ENCODE results near the gene FAM174C. TPM values are rescaled to one million over a fixed set of nuclear protein-coding genes. Genes with fewer than 3 reads are reported as not detected.
"Not testable (repeated sequence)": the region's sequence is repeated elsewhere in the genome, so short reads cannot be mapped to it uniquely, and the experiment has no call there.

Gene FAM174C
- total RNA-seq, 1 donor from 2014 or later: 96.6 TPM

DNA sequence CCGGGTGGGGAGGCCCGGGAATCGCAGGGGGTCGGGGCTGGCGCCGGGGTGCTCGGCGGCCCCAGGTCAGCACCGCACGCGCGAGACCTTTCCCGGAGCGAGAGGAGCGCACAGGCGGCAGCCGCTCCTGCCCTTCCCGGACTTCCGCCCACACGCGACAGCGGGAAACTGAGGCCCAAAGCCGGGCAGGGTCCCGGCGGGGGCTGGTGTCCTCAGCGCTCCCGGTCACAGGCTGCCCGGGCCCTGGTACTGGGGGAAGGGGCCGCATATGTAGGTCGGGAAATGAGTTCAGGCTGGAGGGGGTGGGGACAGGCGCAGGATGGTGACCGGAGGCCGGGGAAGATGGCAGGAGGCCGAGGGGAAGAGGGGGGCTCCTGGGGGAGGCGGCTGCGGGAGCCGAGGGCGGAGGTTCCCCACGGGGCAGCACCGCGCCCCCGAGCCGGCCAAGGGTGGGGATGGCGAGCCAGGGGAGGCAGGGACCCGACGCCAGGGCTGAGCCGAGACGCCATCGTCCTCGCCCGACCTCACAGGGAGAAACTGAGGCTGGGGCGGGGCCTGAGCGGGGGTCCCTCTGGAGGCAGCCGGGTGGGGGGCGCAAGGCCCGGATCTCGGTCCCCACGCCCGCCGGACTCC is 38.2 kb upstream of the FAM174C start:
- DNase-seq (ENCODE audit: extremely low read depth, low read depth, low spot score): no peak

DNA sequence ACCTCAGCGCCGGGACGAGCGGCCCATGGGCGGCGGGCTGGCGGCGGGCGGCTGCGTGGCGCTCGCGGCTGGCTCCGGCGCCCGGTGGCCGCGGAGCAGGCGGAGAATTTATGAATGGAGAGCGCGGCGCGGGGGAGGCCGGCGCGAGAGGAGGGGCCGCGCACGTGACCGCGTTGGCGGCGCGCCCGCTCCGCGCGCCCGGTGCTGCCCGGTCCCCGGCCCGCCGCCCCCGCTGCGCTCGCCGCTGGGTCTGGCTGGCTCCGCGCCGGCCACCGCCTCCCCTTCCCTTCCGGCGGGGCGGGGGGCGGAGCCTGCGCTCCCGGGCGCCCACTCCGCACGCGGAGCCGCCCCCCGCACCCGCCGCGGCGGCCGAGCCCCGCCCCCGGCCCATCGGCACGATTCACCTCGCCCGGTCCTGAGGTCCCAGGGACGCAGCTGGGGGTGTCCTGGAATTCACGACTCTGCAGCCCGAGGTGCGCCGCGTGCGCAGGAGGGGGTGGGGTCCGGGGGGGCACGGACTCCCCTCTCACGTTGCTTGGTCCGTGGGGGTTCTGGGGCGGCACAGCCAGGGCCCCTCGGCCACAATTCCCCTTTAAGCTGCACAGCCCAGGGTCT is 37.5 kb upstream of the FAM174C start, which contains the start of gene CBARP:
TSS of gene CBARP (minus strand) at position 252 of the 615 bp plus-strand sequence. CDS start 1,905 bp downstream, outside the sequence.
- no peak for DNase-seq (ENCODE audit: extremely low read depth, low read depth, low spot score)

DNA sequence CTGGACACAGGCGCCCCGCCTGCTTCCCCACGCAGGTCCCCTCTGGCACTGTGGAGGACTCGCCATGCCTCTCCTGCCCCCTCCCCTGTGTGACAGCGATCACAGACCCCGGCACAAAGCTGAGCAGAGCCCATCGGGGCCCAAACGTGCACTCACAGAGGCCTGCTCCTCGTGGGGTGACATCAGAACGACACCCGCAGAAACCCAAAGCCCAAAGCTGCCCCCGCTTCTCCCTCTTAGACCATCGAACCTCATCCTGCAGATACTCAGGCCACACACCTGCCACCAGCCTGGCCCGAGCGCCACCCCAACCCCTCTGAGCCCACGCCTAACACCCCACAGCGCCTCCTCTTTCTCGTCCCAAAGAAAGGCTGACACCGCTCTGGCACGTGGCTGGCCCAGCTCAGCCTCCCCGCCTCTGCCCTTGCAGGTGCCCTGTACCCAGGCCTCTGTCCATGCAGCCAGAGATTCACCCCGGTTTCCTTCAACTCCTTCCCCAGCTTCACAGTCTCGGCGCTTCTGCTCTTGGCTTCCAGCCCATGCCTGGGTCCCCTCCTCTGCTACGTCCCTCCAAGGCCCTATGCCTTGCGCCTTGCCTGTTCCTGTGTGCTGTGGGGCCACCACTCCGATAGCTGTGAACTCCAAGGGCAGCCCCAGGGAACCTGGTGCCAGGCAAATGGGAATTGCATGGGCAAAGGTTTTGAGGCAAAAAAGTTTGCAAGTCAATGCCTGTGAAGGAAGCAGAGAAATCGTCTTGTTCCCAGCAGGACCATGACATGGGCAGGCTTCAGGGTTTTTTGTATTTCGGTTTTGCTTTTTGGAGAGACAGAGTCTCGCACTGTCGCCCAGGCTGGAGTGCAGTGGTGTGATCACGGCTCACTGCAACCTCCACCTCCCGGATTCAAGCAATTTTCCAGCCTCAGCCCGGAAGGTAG is 36.7 kb upstream of the FAM174C start:
- DNase-seq (ENCODE audit: extremely low read depth, low read depth, low spot score): no peak

DNA sequence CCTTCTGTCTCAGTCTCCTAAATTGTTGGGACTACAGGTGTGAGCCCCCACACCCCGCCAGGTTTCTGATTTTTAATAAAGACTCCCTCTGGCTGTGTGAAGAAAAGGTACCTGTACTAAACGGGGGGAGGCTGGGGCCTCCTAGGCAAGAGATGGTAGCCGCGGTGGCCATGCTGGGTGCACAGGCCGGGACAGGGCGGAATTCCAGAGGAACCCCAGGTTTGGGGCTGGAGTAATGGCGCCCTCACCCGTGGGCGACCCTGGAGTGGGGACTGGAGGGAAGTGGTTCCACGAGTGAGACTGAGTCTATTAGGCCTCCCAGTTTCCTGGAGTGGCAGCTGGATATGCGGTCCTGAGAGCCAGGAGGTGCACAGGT is 35.9 kb upstream of the FAM174C start:
- DNase-seq (ENCODE audit: extremely low read depth, low read depth, low spot score): no peak

DNA sequence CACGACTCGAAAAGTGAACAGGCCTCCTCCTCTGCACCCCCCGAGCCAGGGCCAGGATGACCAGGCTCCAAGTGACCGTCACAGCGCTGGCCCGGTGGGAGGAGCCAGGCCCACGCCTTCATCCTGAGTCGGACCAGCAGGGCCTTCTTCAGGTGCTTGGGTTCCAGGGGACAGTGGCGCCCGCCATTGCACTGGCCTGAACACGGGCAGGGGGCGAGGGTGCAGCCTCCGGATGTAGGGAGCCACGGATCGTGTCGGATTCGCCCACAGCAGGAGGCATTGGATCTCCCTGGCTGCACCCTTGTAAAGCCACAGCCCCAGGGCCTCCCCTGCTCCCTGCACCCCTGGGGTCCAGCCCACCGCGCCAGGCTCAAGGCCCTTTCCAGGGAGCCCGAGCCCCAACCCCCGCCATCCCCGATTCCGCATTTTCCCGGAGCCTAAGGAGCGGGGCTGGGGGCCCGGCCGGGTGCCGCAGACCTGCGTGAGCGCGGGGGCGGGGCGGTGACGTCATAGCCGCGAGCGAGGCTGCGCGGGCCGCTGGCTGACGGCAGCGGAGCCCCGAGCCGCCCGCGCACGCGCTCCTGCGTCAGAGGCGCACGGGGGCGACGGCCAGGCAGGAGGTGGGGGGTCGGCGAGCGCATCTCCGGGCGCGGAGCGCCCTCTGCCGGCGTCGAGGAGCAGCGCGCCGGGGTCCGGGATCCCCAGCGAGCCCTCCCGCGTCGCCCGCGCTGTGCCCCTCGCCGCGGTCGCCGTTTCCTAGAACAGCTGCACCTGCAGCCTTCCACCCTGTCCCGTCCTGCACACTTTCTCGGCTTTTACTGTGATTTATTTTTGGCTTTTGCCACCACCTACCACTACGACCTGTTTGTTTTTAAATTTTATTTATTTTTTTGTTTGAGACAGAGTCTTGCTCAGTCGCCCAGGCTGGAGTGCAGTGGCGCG is 35.3 kb upstream of the FAM174C start:
- DNase-seq (ENCODE audit: extremely low read depth, low read depth, low spot score): no peak

DNA sequence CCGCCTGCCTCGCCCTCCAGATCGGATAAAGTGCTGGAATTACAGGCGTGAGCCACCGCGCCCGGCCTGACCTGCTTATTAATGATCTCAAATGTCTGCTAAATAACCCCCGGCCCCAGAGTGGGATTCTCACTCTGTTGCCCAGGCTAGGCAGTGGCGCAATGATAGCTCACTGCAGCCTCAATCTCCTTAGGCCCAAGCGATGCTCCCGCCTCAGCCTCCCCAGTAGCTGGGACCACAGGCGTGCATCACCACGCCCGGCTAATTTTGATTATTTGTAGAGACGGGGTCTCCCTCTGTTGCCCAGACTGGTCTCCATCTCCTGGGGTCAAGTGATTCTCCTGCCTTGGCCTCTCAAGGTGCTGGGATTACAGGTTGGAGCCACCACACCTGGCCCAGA is 34.4 kb upstream of the FAM174C start:
- DNase-seq (ENCODE audit: extremely low read depth, low read depth, low spot score): no peak

DNA sequence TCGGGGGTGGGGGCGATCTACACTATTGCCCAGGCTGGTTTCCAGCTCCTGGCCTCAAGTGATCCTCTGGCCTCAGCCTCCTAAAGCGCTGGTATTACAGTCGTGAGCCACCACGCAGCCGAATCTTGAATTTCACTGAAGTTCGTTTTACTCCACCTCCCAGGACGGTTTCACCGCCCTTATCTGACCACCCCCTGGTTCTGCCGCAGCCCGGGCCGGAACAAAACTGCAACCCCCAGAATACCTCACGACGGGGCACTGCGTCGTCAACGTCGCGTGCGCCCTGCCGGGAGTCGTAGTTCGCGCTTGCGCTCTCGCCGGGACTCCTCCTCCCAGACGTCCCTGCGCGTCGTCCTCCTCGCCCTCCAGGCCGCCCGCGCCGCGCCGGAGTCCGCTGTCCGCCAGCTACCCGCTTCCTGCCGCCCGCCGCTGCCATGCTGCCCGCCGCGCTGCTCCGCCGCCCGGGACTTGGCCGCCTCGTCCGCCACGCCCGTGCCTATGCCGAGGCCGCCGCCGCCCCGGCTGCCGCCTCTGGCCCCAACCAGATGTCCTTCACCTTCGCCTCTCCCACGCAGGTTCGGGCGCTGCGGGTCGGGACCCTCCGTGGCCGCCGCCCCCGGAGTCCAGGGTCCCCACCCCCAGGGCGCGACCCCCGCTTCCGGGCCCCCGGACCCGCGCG is 33.8 kb upstream of the FAM174C start, which contains the start of gene ATP5F1D:
TSS of gene ATP5F1D (plus strand) at position 335 of the 679 bp plus-strand sequence. CDS start at position 435, 100 bp downstream.
- no peak for DNase-seq (ENCODE audit: extremely low read depth, low read depth, low spot score)

DNA sequence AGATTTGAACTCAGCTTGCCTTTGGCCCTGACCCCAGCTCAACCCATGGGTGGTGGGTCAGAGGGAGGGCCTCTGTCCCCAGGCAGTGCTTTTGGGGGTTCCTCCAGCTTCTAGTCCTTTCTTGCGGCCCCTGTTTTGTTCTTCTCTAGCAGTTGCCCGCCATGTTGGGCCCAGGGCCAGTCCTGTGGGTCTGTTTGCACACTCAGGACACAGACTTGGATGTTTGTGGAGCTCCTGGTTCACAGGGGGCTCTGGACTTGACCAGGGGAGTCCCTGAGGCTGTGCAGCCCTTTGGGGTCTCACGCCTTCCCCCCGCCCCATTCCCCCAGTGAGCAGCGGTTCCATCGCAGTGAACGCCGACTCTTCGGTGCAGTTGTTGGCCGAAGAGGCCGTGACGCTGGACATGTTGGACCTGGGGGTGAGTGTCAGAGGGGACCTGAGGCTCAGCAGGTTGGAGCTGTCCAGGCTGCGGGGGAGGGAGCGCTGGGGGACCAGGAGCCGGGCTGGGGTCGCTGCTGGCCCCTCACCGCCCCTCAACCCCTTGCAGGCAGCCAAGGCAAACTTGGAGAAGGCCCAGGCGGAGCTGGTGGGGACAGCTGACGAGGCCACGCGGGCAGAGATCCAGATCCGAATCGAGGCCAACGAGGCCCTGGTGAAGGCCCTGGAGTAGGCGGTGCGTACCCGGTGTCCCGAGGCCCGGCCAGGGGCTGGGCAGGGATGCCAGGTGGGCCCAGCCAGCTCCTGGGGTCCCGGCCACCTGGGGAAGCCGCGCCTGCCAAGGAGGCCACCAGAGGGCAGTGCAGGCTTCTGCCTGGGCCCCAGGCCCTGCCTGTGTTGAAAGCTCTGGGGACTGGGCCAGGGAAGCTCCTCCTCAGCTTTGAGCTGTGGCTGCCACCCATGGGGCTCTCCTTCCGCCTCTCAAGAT is 31.3 kb upstream of the FAM174C start:
- DNase-seq (ENCODE audit: extremely low read depth, low read depth, low spot score): no peak

DNA sequence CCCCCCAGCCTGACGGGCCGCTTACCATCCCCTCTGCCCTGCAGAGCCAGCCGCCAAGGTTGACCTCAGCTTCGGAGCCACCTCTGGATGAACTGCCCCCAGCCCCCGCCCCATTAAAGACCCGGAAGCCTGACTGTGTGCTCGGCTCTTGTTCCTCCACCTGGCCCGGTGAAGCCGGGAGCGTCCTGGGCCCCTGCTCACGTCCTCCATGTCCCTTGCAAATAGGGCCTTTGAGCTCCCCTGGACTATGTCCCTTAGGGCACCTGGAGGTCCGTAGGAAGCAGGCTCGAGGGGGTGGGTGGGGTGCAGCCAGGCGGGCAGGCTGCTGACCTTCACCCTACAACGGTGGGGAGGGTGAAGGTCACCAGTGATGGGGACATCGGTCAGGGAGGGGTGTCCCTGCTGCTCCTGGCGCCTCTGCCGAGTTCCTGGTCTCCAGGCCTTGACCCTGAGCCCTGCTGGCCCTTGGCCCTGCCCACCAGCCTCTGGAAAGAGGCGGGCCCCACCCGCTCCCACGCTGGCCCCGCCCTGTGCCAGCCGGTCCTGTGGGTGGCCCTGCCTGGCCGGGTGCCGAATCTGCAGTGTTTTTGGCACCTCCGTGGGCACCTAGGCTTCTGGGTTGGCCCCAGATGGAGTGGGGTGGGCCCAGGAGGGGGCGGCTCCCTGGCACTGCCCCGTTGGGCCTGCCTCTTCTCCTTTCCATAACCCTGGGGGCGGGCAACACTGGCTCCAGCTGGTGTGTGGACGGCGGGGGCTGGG is 30.5 kb upstream of the FAM174C start:
- no peak for DNase-seq (ENCODE audit: extremely low read depth, low read depth, low spot score)

DNA sequence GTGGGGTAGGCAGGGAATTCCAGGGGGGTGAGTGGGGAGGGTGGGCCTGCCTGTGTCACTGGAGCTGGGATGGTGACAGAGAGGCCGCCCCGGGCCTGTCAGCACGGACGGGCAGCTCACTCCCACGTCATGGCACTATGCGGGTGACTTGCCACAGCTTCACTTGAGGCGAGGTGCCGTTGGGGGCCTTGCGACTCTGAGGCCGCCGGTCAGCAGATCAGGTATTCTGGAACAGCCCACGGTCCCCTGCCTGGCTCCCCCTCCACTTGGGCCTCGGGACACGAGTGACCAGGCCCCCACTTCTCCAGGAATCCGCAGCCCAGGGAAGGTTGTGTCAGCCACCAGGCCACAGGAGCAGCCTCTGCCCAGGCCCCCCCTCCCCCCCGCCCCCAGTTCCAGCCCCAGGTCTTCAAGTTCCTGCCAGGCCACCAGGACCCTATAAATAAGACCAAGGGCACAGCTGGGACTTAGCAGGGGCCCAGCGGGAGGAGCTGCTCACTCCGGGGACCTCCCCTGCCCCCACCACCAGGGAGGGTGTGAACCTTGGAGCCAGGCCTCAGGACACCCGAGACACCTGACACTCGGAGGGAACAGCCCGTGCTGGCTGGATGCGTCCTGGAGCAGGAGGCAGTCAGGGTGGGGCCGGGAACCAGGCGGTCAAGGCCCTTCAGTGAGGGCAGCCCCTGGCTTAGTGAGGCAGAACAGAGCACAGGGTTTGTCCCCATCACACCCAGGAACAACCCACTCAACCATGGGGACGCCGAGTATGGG is 29.7 kb upstream of the FAM174C start:
- no peak for DNase-seq (ENCODE audit: extremely low read depth, low read depth, low spot score)

DNA sequence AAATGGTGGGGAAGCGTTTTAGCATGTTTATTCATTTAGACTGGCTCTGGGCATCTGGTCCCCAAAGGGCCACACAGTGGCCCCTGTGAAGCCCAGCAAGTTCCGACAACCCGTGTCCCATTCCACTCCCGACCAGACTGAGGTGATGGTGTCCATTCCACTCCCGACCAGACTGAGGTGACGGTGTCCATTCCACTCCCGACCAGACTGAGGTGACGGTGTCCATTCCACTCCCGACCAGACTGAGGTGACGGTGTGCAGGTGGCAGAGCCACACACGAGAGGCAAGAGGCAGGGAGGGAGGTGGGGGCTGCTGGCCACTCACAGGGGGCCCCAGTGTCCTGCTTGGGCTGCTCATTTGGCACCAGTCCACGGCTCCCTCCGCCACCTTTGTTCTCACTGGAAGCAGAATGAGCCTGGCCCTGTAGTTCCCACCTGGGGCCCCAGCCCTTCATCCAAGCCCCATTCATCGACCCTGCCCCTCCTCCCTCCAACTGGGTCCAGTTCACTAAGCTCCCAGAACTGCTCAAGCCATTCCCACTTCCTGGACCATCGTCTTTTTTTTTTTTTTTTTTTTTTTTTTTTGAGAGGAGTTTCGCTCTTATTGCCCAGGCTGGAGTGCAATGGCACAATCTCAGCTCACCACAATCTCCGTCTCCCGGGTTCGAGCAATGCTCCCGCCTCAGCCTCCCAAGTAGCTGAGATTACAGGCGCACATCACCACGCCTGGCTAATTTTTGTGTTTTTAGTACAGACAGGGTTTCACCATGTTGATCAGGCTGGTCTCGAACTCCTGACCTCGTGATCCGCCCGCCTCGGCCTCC is 28.9 kb upstream of the FAM174C start:
- not testable (repeated sequence) for DNase-seq (ENCODE audit: extremely low read depth, low read depth, low spot score)

DNA sequence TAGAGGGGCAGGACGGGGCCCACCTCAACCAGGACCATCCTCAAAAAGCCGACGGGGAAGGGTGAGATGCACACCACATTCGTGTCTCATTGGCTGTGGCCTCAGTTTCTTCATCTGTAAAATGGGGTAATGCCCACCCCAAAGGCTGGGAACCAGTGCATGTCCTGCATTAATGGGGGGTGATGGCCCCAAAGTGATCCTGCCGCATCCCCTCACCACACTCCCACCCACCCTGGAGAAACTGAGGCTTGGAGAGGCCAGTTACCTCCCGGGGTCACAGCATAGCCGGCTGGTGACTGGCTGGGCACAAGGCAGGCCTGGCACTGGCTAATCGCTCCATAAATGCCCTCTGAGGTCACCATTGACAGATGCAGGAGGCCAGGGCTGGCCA is 27.6 kb upstream of the FAM174C start:
- no peak for DNase-seq (ENCODE audit: extremely low read depth, low read depth, low spot score)

DNA sequence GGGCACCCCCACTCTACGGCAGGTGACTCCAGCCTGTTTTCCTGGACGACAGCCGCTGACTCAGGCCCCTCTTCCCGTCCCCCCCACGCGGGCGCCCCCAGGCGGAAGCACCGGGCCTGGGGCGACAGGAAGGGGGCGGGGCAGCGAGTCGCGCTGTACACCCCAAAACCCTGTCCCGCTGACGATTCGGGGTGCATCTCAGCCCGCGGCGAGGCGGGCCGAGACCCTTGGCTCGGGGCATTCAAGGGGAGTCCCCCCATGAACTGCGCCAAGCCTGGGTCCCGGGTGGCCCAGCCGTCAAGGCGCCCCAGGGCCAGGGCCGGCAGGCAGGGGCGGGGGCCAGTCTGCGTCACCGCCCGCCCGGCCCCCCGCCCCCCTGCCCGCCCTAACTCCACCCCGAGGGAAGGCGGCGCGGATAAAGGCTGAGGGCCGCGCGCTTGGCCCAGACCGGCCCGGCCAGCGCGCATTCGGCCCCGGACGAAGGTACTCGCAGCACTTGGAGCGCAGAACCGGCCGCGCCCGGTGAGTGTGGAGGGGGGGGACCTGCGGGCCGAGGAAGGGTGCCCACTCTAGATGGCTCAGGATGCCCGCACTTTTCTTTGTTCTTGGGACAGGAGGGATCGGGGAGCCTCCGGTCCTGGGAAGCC is 27.1 kb upstream of the FAM174C start, which contains the start of gene MIDN:
TSS of gene MIDN (plus strand) at position 445 of the 647 bp plus-strand sequence. CDS start 1,714 bp downstream, outside the sequence.
- DNase-seq (ENCODE audit: extremely low read depth, low read depth, low spot score): no peak

DNA sequence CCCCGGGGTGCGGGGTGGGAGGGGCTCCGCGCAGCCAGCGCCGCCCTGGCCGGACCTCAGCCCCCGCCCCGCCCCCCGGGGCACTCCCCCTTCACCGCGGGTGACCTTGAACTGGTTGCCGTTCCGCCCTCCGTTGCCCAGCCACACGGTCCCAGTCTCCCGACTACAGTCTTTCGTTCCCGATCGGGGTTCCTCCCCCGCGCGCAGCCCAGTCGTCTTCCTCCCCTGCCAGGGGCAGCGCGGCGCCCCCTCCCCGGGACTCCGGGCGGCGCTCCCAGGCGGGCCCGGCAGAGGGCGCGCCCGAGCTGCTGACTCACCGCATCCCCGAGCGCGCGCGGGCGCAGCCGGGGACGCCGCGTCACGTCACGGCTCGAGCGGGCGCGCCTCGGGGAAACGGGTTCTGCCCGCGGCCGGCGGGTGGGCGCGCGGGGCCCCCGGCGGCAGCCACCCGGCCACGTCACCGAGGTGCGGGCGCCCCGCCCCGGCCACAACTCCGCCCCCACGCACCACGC is 26.5 kb upstream of the FAM174C start:
- no peak for DNase-seq (ENCODE audit: extremely low read depth, low read depth, low spot score)

DNA sequence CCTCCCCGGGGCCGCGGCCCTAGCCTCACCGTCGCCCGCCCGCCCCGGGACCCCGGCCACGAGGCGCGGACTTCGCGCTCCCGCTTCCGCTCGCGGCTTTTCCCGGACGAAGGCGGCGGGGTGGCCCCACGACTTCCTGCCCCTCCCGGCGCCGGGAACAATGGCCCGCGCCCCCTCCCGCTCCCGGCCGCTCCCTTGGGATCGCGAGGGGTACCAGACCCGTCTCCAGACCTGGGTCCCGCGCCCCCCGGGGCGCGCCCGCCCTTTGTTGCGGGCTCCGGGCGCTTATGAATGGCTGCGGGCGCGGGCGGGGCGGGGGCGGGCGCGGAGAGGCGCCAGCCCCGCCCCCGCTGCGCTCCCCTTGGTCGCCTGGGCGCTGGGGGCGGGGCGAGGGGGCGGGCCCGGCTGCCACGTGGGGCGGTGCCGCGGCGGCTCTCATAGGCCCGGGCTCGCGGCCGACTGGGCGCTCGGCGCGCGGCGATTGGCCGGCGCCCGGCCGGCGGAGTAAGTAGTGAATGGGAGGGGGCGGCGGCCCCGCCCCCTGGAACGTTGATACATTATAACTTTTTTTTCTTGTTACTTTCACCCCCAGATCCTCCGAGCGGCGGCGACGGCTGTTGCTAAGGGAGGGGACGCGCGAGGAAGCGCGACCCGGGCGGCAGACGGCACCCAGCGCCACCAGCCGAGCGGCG is 25.9 kb upstream of the FAM174C start:
- no peak for DNase-seq (ENCODE audit: extremely low read depth, low read depth, low spot score)

Measured in glomerular endothelial cell (primary cell).